ENCODE results near the gene CD300LD.

Gene CD300LD

DNA sequence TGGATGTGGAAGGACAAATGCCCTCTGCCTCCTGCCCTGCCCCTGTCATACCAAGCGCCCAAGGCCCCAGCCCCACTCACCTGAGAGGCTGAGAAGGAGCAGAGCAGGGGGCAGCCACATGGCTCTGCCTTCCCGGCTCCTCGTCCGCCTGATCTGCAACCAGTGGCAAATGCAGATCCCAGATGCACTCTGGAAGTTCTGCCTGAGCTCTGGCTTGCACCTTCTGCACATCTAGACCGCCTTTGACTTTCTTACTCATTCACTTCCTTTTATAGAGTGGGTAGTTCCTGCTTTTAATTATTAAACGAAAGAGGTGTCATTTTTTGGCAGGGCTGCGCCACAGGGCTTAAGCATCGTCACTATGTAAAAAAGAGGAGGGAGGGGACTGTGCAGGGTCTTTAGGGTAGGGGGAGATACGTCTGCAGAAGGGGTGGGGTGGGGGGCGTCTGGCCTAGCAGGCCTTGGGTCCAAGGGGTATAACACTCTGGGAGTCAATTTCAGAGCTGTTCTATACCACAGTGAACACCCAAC lies 60.8 kb downstream of the CD300LD start, which contains the start of gene CD300LB:
CD300LB (minus strand) TSS at position 245 of the 531 bp plus-strand sequence; CDS start at position 120, 125 bp downstream.
- Histone ChIP-seq H3K27ac (replicated peaks) (peak within 1 kb of the TSS; percentile 86), H3K4me3 (replicated peaks; ENCODE audit: insufficient read depth, low read length) (peak within 1 kb of the TSS; percentile 67), H3K27me3 (ENCODE audit: insufficient read depth, poor library complexity, severe bottlenecking) (no peaks in the 10 kb centered on the region)
- TF ChIP-seq REST (IDR thresholded peaks at IDR 0.05; ENCODE audit: insufficient replicate concordance, low read depth) (no peak), SPI1 (IDR thresholded peaks at IDR 0.05; ENCODE audit: borderline replicate concordance, low read depth) (peak; percentile 91), CTCF (IDR thresholded peaks at IDR 0.05; ENCODE audit: insufficient read depth, low read length) (no peak)
- DNase-seq (ENCODE audit: low read depth in 1 of 2, low spot score in 1 of 2): peak; percentile 57 to 61

DNA sequence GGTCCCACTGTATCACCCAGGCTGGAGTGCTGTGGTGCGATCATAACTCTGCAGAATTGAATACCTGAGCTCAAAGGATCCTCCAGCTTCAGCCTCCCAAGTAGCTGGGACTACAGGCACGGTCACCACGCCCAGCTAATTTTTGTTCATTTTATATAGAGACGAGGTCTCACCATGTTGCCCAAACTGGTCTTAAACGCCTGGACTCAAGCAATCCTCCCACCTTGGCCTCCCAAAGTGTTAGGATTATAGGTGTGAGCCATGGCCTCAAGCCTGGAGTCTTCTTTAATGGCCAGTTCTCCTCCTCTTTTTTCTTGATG lies 61.3 kb downstream of the CD300LD start:
- no peak for DNase-seq (ENCODE audit: low read depth in 1 of 2, low spot score in 1 of 2)
- H3K27me3 ChIP-seq (ENCODE audit: insufficient read depth, poor library complexity, severe bottlenecking): no peaks in the 10 kb centered on the region
- TF ChIP-seq SPI1 (IDR thresholded peaks at IDR 0.05; ENCODE audit: borderline replicate concordance, low read depth) (no peak), CTCF (IDR thresholded peaks at IDR 0.05; ENCODE audit: insufficient read depth, low read length) (no peak), POLR2AphosphoS5 (IDR thresholded peaks at IDR 0.05; ENCODE audit: low read depth) (no peak), REST (IDR thresholded peaks at IDR 0.05; ENCODE audit: insufficient replicate concordance, low read depth) (no peak)

More for the DNA sequence above, 61.3 kb downstream of the CD300LD start:
- Histone ChIP-seq H3K4me3 (replicated peaks; ENCODE audit: insufficient read depth, low read length) (no peak overlapping the region), H3K27ac (replicated peaks) (peak overlapping the region; percentile 86)
